ENCODE data around the gene LRRK1.
"Not testable (repeated sequence)": the region's sequence is repeated elsewhere in the genome, so short reads cannot be mapped to it uniquely, and the experiment has no call there.

Gene LRRK1

GRCh38 chr15:101086394-101087171 lies 167.4 kb downstream of the LRRK1 start:
- FAIRE-seq = no peak

GRCh38 chr15:101087172-101087769 lies 168.1 kb downstream of the LRRK1 start:
- FAIRE-seq = no peak

DNA sequence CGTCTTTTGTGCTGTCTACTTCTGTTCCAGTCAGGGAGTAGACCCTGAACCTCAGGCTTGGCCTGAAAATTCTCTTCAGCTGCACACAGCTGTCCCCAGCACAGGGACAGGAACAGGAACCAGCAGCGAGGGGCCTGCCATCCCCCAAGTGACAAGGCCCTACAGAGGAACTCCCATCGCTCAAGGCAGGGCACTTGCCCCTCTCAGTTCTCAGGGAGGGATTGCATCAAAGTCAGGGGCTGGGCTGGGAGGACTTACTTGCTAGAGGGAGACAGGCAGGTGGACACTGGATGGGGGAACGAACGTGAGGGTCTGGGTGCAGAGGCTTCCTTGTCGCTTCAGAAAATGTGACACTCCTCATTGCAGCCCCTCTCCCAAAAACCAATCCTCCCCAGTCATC lies 169.1 kb downstream of the LRRK1 start:
- no peak for FAIRE-seq

- FAIRE-seq = no peak
Observed at GRCh38 chr15:101088788-101089578, 169.8 kb downstream of the LRRK1 start.

DNA sequence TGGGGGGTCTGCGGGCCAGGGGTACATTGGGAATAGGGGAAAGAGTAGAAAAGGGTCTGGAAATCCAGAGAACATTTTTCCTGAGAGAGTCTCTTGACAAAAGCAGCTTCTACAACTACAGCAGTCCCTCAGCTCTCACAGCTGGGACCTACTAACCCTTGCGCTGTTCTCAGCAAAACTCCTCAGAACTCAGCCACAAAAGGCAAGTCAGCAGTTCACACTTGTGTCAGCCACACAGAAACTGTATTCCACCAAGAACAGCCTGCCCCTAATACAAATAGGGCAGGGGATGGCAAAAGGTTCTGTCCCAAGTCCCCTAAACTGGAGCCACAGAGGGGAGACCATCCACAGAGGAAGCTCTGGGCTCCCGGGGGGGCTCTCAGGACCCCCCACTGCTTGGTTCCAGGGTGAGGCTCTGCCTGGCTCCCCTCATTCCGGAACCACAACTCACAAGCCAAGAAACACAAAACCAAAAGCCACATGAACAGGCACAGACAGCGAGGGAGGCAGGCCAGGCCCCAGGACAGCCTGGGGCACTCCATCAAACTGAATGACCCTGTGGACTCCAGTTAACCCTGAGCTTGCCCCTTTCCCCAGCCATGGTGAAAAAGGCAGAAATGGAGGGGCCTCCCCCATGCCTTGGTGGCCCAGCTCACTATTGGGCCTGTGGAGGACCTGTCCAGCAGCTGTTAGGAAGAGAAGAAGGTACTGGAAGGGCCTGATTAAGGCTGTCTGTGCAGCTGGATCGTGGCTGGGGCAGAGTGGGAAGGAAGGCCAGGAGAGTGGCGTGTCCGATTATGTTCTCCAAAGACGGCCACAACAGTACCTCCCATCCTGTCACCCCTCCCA lies 170.6 kb downstream of the LRRK1 start:
- FAIRE-seq = no peak

- no peak for FAIRE-seq
Observed at GRCh38 chr15:101090428-101090790, 171.3 kb downstream of the LRRK1 start.

GRCh38 chr15:101091080-101092017 lies 172.2 kb downstream of the LRRK1 start:
- no peak for FAIRE-seq

DNA sequence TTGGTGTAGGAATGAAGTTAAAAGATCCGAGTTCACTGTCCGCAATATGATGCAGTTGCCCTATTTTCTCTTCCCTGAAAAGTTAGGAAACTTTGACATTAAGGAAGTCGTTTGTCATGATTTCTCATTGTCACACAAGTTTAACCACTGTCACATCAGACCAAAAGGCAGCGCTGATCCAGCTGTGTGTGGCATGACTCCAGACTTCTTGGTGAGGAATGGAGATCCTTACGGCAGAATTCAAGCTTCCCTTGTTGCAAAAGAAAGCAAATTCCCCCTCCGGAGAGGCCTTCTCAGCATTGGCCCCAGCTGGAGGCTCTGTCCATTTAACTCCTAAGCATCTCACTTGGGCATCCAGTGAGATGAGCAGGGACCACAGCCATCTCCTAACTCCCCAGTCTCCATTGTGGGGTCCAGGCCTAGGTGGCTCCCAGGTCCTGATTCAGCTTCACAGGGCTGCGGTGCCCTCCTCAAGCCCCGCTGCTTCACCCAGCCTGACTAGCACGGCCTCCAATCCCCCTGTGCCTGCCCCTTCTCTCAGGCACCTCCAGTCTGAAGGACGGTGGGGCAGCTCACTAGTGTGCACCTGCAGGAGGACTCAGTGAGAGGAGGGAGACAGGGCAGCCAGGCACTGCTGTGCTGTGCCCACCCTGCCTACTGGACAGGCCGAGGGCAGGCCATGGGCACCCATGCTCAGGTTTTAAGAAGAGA lies 173.2 kb downstream of the LRRK1 start:
- no peak for FAIRE-seq

DNA sequence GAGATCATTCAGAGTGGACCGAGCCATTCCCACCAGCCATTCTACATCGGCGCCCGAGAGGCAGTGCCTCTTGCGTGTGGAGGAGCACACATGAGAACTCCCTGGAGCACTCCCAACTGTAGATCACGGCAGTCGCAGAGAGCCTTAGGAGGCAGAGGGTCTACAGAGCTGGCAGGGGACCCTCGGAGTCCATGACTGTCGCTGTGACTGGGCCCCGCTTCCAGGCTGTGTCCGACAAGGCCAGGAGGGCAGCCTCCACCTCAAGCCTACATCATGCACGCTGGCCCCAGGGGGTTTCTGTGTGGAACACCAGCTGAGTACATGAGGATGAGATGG lies 173.7 kb downstream of the LRRK1 start:
- FAIRE-seq = no peak

DNA sequence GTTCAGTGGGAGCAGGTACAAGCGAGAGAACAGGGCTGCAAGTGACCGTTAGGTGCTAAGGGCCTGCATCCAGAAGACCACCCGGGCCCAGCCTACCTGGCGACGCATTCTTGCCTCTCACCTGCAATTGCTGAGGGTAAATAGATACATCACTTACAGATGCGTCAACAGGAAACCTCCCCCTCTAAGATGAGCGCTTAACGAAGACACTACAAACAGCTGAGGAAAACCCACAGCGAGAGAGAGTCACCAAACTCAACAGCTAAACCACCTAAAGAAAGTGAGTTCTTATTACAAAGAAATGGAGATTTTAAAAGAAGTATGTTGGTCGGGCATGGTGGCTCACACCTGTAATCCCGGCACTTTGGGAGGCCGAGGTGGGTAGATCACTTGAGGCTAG lies 174.8 kb downstream of the LRRK1 start:
- no peak for FAIRE-seq

DNA sequence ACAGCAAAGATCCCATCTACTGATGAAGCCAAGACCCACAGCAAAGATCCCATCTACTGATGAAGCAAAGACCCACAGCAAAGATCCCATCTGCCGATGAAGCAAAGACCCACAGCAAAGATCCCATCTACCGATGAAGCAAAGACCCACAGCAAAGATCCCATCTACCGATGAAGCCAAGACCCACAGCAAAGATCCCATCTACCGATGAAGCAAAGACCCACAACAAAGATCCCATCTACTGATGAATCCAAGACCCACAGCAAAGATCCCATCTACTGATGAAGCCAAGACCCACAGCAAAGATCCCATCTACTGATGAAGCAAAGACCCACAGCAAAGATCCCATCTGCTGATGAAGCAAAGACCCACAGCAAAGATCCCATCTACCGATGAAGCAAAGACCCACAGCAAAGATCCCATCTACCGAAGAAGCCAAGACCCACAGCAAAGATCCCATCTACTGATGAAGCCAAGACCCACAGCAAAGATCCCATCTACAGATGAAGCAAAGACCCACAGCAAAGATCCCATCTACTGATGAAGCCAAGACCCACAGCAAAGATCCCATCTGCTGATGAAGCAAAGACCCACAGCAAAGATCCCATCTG lies 176.7 kb downstream of the LRRK1 start:
- FAIRE-seq = not testable (repeated sequence)

GRCh38 chr15:101097111-101097510 lies 178.0 kb downstream of the LRRK1 start:
- no peak for FAIRE-seq

DNA sequence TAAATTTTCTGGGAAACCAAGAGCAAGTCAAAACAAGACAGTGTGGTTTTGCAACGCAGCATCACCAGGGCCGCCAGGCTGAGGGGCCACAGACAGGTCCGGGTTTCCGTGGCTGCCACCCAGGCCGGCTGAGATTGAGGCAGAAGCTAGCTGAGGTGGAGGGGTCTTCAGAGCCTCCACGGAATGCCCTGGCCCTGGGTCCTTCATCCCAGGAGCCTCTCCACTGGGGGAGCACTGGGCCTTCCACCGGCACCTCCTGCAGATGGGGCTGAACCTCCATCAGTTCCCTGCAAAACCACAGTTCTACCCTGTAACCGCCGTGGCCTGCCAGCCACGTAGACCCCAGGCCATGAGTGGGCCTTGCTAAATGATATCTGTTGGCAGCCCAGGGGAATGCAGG lies 180.0 kb downstream of the LRRK1 start:
- FAIRE-seq = no peak

- no peak for FAIRE-seq
Observed at GRCh38 chr15:101100118-101100517, 181.0 kb downstream of the LRRK1 start.

GRCh38 chr15:101100593-101101442 lies 181.7 kb downstream of the LRRK1 start:
- no peak for FAIRE-seq

GRCh38 chr15:101101676-101102075 lies 182.5 kb downstream of the LRRK1 start:
- no peak for FAIRE-seq

GRCh38 chr15:101102746-101103145 lies 183.6 kb downstream of the LRRK1 start:
- no peak for FAIRE-seq

- no peak for FAIRE-seq
Observed at GRCh38 chr15:101103598-101103997, 184.4 kb downstream of the LRRK1 start.

- no peak for FAIRE-seq
Observed at GRCh38 chr15:101104141-101104540, 185.0 kb downstream of the LRRK1 start.

Measured in G401.6 (cell line).